Amniotic epithelial cell (primary cell): ENCODE measurements around the gene CYP4F2.
"Not testable (repeated sequence)": the region's sequence is repeated elsewhere in the genome, so short reads cannot be mapped to it uniquely, and the experiment has no call there.

ENCODE experiments used
- DNase-seq: peaks from one replicate; pipeline ENCODE4 v3.0.0-alpha.2; 2010; ENCODE audit warnings: low read depth

Gene CYP4F2

DNA sequence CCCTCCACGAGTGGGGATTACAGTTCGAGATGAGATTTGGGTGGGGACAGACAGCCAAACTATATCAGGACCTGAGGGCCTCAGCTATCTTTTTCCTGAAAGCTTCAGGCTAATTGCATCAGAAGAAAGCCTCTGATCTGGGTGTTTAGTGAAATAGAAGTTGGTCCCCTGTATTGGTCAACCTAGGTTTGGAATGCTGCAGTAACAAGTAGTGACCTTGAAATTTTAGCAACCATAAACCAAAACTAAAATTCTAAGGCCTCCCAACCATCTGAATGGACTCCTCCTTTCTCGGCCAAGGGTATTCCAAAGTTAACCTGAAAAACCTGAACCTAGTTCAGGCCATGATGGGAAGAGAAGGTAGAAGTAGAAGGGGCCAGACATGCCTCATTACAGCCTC is 47.5 kb downstream of the CYP4F2 start:
- DNase-seq: no peak

DNA sequence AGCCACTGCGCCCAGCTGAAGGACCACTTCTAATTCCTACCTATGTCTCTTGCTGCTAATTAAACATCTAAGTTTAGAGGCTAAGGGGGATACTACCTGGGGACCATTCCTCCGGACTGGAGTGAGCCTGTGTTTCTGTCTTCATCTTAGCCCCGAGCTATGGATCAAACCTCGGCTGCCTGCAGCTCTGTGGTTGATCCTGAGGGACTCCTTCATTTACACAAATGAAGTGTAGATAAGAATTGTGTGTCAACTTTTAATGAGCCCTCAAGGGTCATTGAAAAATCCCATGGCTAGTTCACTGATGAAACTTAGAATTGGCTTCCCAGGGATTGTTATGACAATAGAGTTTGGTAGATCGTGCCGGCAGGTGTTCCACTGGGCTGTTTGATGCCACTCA is 51.0 kb downstream of the CYP4F2 start:
- no peak for DNase-seq

GRCh38 chr19:15843894-15844222 is 54.0 kb downstream of the CYP4F2 start:
- DNase-seq: not testable (repeated sequence)

- DNase-seq: no peak
Measured at GRCh38 chr19:15843203-15843893, 54.5 kb downstream of the CYP4F2 start.

DNA sequence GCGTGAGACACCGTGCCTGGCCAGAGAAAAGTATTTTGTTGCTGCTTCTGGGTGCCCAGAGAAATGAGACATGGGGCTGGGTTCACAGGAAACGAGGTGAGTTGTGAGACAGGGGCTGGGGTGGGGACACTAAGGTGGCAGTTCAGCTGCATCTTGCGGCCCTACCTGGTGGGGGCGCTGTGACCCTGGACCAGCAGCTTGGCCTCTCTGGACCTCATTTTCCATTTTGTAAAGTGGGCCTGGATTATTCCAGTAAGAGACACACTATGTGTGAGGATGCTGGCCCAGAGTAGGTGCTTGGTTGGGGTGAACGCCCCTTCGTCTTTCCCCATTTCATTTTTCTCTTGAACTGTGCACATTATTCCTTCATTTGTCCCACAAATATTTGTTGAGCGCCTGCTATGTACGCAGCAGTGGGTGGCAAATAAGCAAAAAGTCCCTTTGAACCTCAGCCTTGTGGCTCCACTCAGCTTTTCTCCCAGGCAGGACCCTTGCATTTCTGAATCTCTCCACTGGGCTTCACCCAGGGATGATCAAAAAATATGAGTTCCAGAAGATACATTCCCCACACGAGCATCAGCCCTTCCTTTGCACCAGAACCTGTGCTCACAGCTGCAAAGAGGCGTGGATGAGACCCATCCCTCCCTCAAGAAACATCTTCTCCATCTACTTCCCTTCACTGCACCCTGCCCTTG is 55.9 kb downstream of the CYP4F2 start:
- DNase-seq: no peak

DNA sequence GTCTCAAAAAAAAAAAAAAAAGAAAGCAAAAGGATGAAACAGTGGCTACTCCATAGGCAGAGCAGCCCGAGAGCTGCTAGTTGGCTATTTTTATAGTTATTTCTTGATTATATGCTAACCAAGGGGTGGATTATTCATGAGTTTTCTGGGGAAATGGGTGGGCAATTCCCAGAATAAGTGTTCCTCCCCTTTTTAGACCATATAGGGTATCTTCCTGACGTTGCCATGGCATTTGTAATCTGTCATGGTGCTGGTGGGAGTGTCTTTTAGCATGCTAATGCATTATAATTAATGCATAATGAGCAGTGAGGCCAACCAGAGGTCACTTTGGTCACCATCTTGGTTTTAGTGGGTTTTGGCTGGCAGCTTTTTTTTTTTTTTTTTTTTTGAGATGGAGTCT is 57.0 kb downstream of the CYP4F2 start:
- DNase-seq: no peak

- not testable (repeated sequence) for DNase-seq
Measured at GRCh38 chr19:15839888-15840287, 58.0 kb downstream of the CYP4F2 start.

GRCh38 chr19:15838351-15838750 is 59.5 kb downstream of the CYP4F2 start:
- no peak for DNase-seq

DNA sequence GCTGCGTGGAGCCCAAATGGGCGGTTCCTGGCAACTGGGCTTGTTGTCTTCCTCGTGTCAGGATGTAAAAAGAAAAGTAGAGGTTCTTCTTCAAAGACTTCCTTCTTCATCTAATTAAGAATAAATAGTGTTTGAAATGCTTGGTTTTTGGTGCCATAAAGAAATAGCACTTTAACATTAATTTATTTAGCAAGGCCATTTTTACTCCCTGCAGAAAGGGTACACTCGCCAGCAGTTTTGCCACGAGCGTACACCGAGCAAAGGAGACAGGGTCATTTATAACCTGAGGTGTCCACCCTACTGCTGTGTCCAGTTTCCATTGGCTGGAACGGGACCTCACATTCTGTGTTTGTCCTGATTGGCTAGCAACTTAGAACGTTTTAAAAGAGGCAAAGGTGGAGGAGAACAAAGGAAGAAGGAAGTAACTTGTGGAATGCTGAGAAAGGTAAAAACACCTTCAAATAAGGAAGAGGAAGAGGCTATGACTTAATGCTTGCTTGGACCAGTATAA is 60.6 kb downstream of the CYP4F2 start:
- no peak for DNase-seq

DNA sequence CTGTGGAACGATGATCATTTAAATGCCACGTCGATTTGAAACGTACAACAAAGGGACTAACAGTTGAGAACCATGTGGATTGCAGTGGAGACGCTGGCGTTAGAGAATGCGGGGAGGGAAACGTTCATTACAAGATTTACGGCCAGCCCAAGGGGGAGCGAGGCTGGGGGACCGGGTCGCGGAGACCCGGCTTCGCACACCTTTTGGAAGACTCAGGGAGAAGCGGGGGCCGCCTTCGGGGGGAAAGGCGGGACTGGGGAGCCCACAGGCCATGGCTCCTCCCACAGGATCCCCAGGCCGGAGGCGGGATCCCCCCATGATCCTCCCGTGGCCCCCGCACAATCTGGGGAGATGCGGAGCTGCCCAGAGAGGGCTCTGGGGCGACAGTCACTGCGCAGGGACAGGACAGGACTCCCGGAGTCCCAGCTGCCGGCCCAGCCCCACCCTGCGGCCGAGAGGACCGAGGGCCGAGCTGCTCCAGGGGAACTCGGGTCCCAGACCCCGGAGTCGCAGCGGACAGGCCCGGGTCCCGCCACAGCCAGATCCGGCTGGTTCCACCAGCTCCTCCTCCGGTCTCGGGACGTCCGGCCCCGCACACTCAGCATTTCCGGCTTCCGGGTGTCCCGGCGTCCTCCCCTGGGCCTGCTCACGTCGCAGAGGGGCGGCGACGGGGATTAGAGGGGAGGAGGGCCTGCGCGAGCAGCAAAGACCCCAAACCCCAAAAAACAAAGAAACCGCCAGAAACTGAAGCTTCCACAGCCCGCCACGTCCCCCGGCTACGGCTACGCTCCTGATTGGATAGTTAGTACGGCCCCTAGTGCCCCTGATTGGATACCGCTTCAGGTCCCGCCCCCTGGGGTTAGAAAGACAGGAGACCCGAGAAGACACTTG is 61.3 kb downstream of the CYP4F2 start:
- peak; percentile 86 for DNase-seq

DNA sequence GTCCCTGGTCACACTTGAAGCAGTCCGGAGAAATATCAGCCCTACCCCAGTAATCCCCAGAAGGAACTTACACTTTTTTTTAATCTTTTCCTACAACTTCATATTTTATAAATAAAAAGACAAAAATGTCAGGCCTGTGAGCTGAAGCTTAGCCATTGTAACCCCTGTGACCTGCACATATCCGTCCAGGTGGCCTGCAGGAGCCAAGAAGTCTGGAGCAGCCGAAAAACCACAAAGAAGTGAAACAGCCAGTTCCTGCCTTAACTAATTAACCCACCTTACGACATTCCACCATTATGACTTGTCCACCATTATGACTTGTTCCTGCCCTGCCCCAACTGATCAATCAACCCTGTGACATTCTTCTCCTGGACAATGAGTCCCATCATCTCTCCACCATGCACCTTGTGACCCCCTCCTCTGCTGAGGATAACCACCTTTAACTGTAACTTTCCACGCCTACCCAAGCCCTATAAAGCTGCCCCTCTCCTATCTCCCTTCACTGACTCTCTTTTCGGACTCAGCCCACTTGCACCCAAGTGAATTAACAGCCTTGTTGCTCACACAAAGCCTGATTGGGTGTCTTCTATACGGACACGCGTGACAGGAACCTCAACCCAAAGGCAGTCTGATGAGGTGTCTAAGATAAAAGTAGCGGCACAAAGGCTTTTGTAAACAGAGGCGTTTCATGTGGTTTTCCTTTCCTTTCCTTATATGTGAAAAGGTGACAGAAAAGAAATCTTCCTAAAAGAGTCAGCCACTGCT is 62.1 kb downstream of the CYP4F2 start:
- not testable (repeated sequence) for DNase-seq

- DNase-seq: not testable (repeated sequence)
Measured at GRCh38 chr19:15834232-15834631, 63.6 kb downstream of the CYP4F2 start.

DNA sequence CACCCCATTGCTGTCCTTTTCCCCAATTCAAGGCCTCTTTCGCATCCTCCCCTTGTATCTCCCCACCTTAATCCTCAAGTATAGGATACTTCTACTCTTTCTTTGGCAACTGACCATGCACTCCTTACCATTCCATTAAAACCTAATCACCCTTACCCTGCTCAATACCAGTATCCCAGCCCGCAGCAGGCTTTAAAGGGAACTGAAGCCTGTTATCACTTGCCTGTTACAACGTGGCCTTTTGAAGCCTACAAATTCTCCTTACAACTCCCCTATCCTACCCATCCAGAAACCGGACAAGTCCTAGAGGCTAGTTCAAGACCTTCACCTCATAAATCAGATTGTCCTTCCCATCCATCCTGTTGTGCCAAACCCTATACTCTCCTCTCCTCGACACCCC is 66.2 kb downstream of the CYP4F2 start:
- DNase-seq: no peak

DNA sequence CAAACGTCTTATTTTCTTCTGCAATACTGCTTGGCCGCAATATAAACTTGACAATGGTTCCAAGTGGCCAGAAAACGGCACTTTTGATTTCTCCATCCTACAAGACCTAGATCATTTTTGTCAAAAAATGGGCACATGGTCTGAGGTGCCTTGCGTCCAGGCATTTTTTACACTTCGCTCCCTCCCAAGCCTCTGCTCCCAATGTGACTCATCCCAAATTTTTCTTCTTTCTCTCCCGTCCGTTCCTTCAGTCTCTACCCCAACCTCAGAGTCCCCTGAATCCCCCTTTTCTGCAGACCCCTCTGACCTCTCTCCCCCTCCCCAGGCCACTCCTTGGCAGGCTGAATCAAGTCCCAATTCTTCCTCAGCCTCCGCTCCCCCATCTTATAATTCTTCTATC is 68.1 kb downstream of the CYP4F2 start:
- DNase-seq: no peak

DNA sequence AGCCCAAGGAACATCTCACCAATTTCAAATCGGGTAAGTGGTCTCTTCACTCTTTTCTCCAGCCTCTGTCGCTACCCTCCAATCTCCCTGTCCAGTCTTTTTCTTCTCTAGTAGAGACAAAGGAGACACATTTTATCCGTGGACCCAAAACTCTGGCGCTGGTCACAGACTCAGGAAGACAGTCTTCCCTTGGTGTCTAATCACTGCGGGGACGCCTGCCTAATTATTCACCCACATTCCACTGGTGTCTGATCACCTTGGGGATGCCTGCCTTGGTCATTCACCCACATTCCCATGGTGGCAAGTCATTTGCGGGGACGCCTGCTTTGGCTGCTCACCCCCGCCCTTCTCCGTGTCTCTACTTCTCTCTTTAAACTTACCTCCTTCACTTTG is 68.6 kb downstream of the CYP4F2 start:
- no peak for DNase-seq

- not testable (repeated sequence) for DNase-seq
Measured at GRCh38 chr19:15828611-15829305, 69.1 kb downstream of the CYP4F2 start.

- DNase-seq: no peak
Measured at GRCh38 chr19:15828121-15828610, 69.7 kb downstream of the CYP4F2 start.
